HG02588 (cell line): ENCODE results near the gene ADK.

Experiments used
- ATAC-seq: cut with Tn5 transposase; IDR thresholded peaks from one replicate; pipeline ENCODE4 v1.9.1; 2021; ENCODE audit warnings: mild to moderate bottlenecking, moderate library complexity; ENCODE audit not compliant: unreplicated experiment

Gene ADK

GRCh38 chr10:74643596-74643975 lies 492.6 kb downstream of the ADK start:
- ATAC-seq, result no peak

GRCh38 chr10:74644738-74645137 lies 493.7 kb downstream of the ADK start:
- no peak for ATAC-seq

GRCh38 chr10:74645692-74646091 lies 494.7 kb downstream of the ADK start:
- ATAC-seq, result no peak

DNA sequence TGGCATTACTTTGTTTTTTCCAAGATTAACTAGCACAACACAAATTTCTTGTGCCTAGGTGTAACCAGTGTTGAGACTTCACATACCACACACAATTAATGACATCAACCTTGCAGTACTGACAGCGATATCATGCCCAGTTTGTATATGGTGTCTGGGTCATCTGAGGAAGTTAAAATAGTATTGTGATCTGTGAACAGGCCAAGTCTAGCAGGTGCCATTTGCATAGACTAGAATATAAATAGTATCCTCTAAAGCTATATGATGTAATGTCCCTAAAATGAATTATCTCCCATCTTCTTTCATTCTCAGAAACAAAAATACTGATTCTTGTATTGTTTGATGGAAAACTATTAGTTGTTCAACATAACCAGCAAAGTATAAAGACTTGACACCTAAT lies 499.6 kb downstream of the ADK start:
- no peak for ATAC-seq

DNA sequence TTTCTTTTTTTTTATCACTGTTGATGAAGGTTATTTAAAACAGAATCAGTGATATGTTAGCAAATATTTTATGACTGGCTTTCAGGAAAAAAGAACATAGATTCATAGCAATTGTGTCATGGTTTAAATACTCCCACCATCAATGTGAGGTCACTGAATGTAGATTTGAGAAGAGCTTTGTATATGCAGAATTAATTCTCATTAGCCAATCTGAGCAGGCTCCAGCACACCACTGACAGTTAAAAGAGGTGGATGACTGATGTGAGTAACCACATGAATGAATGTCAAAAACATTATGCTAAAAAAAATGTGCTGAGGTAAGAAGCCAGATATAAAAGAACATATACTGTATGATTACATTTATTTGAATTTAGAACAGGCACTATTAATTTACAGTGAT lies 500.5 kb downstream of the ADK start:
- ATAC-seq, result no peak

DNA sequence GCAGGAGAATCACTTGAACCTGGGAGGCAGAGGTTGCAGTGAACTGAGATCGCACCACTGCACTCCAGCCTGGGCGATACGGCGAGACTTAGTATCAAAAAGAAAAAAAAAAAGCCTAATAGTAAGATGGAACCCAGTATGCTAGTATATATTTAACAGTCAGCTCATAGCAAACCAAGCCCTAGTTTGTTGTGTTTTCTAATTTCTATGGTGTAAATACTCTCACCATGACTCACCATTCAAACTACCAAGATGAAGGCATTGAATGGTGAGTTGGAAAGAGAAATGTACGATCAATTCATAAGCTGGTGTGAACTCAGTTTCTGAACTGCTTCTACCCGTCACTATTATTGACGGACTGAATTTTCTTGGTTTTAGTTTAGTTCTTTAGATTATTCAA lies 501.6 kb downstream of the ADK start:
- no peak for ATAC-seq

DNA sequence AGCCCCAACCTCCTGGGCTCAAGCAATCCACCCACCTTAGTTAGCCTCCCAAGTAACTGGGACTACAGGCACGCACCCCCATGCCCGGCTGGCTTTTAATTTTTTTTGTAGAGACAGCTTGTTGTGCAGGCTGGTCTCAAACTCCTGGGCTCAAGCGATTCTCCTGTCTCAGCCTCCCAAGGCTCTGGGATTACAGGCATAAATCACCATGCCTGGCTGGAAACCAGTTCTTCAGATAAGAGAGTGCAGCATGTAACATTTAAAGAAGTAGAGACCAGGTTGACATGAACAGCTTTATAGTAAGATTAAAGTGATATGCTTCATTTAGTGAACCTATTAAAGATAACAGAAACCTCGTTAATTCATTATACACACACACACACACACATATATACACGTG lies 507.5 kb downstream of the ADK start:
- no peak for ATAC-seq

DNA sequence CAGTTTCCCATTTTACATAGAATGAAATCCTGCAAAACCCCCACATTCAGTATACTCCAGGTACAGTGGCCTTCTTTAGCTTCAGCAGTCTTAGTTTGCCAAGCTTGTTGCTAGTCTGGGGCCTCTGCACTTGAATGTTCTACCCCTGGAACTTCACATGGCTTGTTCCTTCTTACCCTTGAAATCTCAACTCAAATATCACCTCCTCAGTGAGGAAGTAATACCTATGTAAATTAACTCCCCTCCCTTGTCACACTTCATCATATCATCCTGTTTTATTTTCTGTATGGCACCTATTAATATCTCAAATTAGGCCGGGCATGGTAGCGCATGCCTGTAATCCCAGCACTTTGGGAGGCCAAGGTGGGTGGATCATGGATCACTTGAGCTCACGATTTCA lies 511.6 kb downstream of the ADK start:
- no peak for ATAC-seq

- ATAC-seq, result no peak
Observed at GRCh38 chr10:74669210-74669609, 518.2 kb downstream of the ADK start.

- ATAC-seq, result no peak
Observed at GRCh38 chr10:74671716-74672115, 520.7 kb downstream of the ADK start.

GRCh38 chr10:74672430-74673165 lies 521.6 kb downstream of the ADK start:
- no peak for ATAC-seq

- ATAC-seq, result no peak
Observed at GRCh38 chr10:74674927-74675326, 523.9 kb downstream of the ADK start.

GRCh38 chr10:74675484-74675883 lies 524.5 kb downstream of the ADK start:
- ATAC-seq, result no peak

GRCh38 chr10:74677951-74678350 lies 526.9 kb downstream of the ADK start:
- ATAC-seq, result peak; percentile 82

- ATAC-seq, result no peak
Observed at GRCh38 chr10:74681917-74682627, 531.1 kb downstream of the ADK start.

DNA sequence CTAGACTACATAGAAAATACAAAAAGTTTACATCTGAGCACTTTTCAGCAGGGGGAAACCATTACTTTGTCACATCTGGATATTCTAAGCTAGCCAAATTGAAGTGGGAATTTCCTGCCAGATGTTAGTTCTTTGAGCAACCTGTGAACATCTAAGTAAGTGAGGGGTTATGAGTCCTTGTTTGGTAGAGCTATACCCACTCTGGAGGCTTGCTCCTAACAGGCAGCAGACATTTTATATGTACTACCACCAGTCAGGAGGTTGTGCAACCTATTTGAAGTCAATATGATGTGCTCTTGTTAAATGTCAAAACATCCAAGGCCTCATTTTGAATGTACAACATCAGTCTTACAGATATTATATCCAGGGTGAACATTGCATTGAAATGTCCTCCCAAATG lies 532.0 kb downstream of the ADK start:
- ATAC-seq, result no peak

DNA sequence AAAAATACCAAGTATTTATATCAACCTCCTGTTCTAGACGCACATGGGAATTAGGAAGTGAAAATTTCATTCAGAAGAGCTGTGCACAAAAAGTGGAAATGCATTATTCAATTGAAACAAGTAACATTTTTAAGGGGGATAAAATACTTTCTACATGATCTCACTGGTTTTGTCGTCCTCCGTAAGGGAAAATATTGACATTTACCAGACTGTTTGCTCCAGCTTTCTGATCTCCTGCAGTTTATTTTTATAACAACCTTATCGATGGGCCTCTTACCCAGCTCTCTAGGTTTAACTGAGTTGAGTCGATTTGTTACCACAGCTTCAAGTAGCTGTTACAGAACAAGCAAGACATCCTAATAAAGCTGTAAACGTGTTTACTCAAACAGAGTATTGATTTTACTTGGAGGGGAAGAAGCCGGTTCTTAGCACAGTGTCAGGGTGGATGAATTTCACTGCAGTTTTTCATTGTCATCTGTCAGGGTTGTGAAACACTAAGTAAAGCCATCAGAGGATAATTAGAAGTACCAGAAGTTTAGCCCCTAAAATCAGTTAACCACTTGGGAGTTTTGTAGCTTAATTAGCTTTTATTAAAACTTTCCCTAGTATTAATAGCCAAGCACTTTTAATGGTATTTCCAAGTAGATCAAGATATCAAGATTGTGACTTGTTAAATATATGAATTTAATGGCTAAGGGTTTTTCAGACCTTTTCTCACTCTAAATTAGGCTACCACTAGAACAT lies 532.8 kb downstream of the ADK start:
- no peak for ATAC-seq

DNA sequence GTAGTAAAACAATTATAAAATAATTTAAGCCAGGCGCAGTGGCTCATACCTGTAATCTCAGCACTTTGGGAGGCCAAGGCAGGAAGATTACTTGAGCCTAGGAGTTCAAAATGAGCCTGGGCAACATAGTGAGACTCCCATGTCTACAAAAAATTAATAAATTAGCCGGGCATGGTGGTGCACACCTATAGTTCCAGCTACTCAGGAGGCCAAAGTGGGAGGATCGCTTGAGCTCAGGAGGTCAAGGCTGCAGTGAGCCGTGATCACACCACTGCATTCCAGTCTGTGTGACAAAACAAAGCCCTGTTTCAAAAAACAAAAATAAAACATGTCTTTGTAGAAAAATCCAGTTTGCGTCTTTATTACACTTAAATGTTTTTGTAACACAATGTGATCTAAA lies 533.4 kb downstream of the ADK start:
- no peak for ATAC-seq

- no peak for ATAC-seq
Observed at GRCh38 chr10:74685564-74685963, 534.5 kb downstream of the ADK start.

DNA sequence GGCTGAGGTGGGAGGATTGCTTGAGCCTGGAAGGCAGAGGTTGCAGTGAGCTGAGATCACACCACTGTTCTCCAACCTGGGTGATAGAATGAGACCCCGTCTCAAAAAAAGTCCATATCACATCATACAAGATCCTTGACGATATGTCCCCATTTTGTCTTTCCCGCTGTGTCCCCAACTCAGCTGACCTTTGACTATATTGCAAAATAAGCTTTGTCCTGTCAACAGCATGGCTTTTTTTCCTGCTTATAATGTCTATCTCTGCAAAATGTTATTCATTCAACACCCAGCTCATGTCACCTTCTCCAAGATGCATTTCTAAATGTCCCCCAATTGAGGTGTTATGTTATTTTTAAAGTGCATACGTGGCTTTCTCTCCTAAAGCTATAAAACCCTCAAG lies 539.4 kb downstream of the ADK start:
- no peak for ATAC-seq

DNA sequence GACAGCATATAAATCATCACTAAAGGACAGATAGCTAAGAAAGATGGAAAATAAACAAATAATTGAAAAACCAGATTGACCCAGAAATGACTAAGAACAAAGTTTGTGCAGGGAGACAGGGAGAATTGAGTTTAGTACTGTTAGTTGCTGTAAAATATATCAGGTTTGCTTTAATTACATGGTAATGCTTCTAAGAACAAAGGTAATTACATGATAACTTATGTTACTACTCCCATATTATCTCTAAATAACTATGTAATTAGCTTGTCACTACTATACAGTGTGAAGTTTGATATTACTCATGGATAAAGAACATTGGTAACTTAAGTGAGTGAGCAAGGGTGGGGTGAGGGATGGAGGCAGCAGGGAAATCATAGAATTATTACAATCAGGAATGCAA lies 540.1 kb downstream of the ADK start:
- no peak for ATAC-seq
